ENCODE results near the gene DAAM1. TPM values are rescaled to one million over a fixed set of nuclear protein-coding genes. Genes with fewer than 3 reads are reported as not detected.

The DAAM1 gene
- total RNA-seq, 1 donor from 2014 or later: 16.5 TPM

DNA sequence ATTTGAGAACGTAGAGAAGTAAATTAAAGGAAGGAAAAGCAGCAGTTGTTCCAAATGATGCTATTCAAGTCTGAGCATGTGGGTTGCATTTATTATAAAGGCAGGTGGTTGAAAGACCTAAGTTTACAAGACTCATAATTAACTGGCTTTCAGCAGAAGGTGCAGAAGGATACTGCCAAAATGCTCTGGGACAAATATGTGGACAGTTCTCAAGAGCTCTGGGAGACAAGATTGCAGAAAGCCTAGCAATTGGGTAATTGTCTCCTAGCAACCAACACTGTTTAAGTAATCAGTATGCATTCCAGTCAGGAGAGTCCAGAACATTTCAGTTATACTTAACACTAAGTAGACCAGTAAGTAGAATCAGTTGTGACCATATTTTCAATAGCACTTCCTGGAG is 145.2 kb downstream of the DAAM1 start:
- Histone ChIP-seq H3K27me3 (ENCODE audit: control insufficient read depth, insufficient read depth, low read length) (no peaks in the 10 kb centered on the region), H3K4me3 (ENCODE audit: low read depth, low read length) (no peak overlapping the region), H3K36me3 (ENCODE audit: control insufficient read depth, insufficient read depth, low read length) (no peaks in the 10 kb centered on the region)
- DNase-seq (ENCODE audit: low read depth): peak; percentile 56
- TF ChIP-seq, protein P1, sequence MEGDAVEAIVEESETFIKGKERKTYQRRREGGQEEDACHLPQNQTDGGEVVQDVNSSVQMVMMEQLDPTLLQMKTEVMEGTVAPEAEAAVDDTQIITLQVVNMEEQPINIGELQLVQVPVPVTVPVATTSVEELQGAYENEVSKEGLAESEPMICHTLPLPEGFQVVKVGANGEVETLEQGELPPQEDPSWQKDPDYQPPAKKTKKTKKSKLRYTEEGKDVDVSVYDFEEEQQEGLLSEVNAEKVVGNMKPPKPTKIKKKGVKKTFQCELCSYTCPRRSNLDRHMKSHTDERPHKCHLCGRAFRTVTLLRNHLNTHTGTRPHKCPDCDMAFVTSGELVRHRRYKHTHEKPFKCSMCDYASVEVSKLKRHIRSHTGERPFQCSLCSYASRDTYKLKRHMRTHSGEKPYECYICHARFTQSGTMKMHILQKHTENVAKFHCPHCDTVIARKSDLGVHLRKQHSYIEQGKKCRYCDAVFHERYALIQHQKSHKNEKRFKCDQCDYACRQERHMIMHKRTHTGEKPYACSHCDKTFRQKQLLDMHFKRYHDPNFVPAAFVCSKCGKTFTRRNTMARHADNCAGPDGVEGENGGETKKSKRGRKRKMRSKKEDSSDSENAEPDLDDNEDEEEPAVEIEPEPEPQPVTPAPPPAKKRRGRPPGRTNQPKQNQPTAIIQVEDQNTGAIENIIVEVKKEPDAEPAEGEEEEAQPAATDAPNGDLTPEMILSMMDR (IDR thresholded peaks at IDR 0.05; ENCODE audit: insufficient read depth, low read length, poor library complexity, severe bottlenecking): no peak

- no peak for DNase-seq (ENCODE audit: low read depth)
- TF ChIP-seq, protein P1 (IDR thresholded peaks at IDR 0.05; ENCODE audit: insufficient read depth, low read length, poor library complexity, severe bottlenecking): no peak
- Histone ChIP-seq H3K4me3 (ENCODE audit: low read depth, low read length) (no peak overlapping the region), H3K27me3 (ENCODE audit: control insufficient read depth, insufficient read depth, low read length) (no peaks in the 10 kb centered on the region), H3K36me3 (ENCODE audit: control insufficient read depth, insufficient read depth, low read length) (no peaks in the 10 kb centered on the region)
These were observed 145.8 kb downstream of the DAAM1 start for GRCh38 chr14:59334253-59334652.

GRCh38 chr14:59336098-59336497 is 147.6 kb downstream of the DAAM1 start:
- TF ChIP-seq, protein P1 (IDR thresholded peaks at IDR 0.05; ENCODE audit: insufficient read depth, low read length, poor library complexity, severe bottlenecking): no peak
- no peak for DNase-seq (ENCODE audit: low read depth)
- Histone ChIP-seq H3K4me3 (ENCODE audit: low read depth, low read length) (no peak overlapping the region), H3K36me3 (ENCODE audit: control insufficient read depth, insufficient read depth, low read length) (no peaks in the 10 kb centered on the region), H3K27me3 (ENCODE audit: control insufficient read depth, insufficient read depth, low read length) (no peaks in the 10 kb centered on the region)

DNA sequence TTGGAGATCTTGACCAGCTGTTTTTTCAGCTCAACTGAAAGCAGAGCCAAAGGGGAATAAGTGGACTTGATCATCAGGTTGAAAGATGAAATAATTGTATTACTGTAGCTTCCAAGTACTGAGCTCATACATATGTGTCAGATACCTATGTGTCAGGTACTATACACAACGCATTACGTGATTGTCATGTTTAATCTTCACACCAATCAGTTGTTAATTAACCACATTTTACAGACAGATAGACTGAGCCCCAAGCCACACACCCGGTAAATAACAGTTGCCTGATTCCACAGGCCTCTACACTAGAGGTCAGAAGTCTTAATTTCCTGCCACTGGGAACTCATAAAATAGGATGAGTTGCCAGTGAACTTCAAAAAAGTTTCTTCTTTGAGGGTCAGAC is 148.2 kb downstream of the DAAM1 start:
- Histone ChIP-seq H3K4me3 (ENCODE audit: low read depth, low read length) (no peak overlapping the region), H3K36me3 (ENCODE audit: control insufficient read depth, insufficient read depth, low read length) (no peaks in the 10 kb centered on the region), H3K27me3 (ENCODE audit: control insufficient read depth, insufficient read depth, low read length) (no peaks in the 10 kb centered on the region)
- TF ChIP-seq, protein P1 (IDR thresholded peaks at IDR 0.05; ENCODE audit: insufficient read depth, low read length, poor library complexity, severe bottlenecking): no peak
- no peak for DNase-seq (ENCODE audit: low read depth)

GRCh38 chr14:59337141-59337611 is 148.7 kb downstream of the DAAM1 start:
- no peaks in the 10 kb centered on the region for H3K27me3 ChIP-seq (ENCODE audit: control insufficient read depth, insufficient read depth, low read length)
- no peak for DNase-seq (ENCODE audit: low read depth)
- no peaks in the 10 kb centered on the region for H3K36me3 ChIP-seq (ENCODE audit: control insufficient read depth, insufficient read depth, low read length)
- TF ChIP-seq, protein P1 (IDR thresholded peaks at IDR 0.05; ENCODE audit: insufficient read depth, low read length, poor library complexity, severe bottlenecking): no peak
- no peak overlapping the region for H3K4me3 ChIP-seq (ENCODE audit: low read depth, low read length)

DNA sequence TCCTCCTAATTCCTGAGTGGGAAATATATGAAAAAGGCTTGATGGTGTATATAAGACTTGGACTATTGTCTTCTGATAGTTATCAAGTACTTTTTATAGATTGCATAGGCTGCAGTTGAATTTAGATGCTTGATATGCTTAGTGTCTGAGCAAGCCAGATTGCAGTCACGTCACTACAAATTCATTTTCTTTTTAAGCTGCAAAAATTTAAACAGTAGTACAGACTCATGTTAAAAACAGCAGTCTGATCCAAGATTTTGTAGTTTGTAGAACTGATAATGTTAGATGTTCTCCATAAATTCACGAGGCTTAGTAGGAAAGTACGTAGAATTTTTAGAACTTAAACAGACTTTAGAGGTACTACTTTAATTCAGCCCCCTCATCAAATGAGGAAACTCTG is 150.3 kb downstream of the DAAM1 start:
- DNase-seq (ENCODE audit: low read depth): no peak
- H3K27me3 ChIP-seq (ENCODE audit: control insufficient read depth, insufficient read depth, low read length): no peaks in the 10 kb centered on the region
- H3K36me3 ChIP-seq (ENCODE audit: control insufficient read depth, insufficient read depth, low read length): no peaks in the 10 kb centered on the region
- TF ChIP-seq, protein P1 (IDR thresholded peaks at IDR 0.05; ENCODE audit: insufficient read depth, low read length, poor library complexity, severe bottlenecking): no peak
- H3K4me3 ChIP-seq (ENCODE audit: low read depth, low read length): no peak overlapping the region

All from kidney epithelial cell (primary cell).